Ishikawa (cell line): ENCODE data around the gene LCE3C.

Experiments
- CEBPB ChIP-seq: IDR thresholded peaks from 2 replicates; pipeline ENCODE4 v1.6.1; 2012
- CREB1 ChIP-seq: IDR thresholded peaks from 2 replicates; pipeline ENCODE4 v1.6.1; 2012; ENCODE audit warnings: low read depth
- EGR1 ChIP-seq: IDR thresholded peaks from 2 replicates; pipeline ENCODE4 v1.6.1; 2012
- EP300 ChIP-seq: IDR thresholded peaks from 2 replicates; pipeline ENCODE4 v1.6.1; 2012; ENCODE audit warnings: borderline replicate concordance
- FOXM1 ChIP-seq: IDR thresholded peaks from 2 replicates; pipeline ENCODE4 v1.6.1; 2012; ENCODE audit warnings: low read depth, borderline replicate concordance
- NFIC ChIP-seq: IDR thresholded peaks from 2 replicates; pipeline ENCODE4 v1.6.1; 2012
- RAD21 ChIP-seq: IDR thresholded peaks from 2 replicates; pipeline ENCODE4 v1.6.1; 2012; ENCODE audit warnings: low read depth
- TAF1 ChIP-seq: IDR thresholded peaks from 2 replicates; pipeline ENCODE4 v1.6.1; 2012; ENCODE audit warnings: low read depth, mild to moderate bottlenecking
- TCF12 ChIP-seq: IDR thresholded peaks from 2 replicates; pipeline ENCODE4 v1.6.1; 2012; ENCODE audit warnings: low read depth
- TEAD4 ChIP-seq: IDR thresholded peaks from 2 replicates; pipeline ENCODE4 v1.6.1; 2012
- YY1 ChIP-seq: IDR thresholded peaks from 2 replicates; pipeline ENCODE4 v1.6.1; 2012; ENCODE audit warnings: low read depth
- ZBTB7A ChIP-seq: IDR thresholded peaks from 2 replicates; pipeline ENCODE4 v1.6.1; 2012; ENCODE audit warnings: low read depth
- TF ChIP-seq, protein P1 (sequence below): IDR thresholded peaks from 2 replicates; pipeline ENCODE4 v1.6.1; 2012
- TF ChIP-seq, protein P2 (sequence below): IDR thresholded peaks from 2 replicates; pipeline ENCODE4 v1.6.1; 2012
- TF ChIP-seq, protein P3 (sequence below): IDR thresholded peaks from 2 replicates; pipeline ENCODE4 v1.6.1; 2012; ENCODE audit warnings: low read depth, mild to moderate bottlenecking

LCE3C gene

DNA sequence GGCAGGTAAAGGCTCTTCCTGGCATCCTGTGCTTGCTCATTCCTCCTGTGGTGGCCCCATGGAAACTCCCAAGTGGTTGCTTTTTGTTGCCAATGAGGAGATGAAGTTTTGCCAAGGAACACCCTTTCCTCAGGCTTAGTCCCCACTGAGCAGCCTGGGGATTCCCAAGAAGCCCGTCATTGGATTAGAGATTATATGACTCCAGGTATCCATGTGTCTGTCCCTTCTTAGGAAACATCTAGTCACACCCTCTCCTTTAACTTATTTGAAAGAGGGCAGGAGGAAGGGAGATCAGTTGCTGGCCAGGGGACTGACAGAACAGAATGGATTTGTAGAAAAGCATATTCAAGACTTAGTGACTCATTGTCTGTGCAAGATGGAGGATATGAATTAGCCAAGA is 26.7 kb downstream of the LCE3C start:
- TF ChIP-seq TEAD4 (no peak), RAD21 (no peak), NFIC (no peak), FOXM1 (no peak)
- TF ChIP-seq, protein P1, sequence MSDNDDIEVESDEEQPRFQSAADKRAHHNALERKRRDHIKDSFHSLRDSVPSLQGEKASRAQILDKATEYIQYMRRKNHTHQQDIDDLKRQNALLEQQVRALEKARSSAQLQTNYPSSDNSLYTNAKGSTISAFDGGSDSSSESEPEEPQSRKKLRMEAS, result no peak

DNA sequence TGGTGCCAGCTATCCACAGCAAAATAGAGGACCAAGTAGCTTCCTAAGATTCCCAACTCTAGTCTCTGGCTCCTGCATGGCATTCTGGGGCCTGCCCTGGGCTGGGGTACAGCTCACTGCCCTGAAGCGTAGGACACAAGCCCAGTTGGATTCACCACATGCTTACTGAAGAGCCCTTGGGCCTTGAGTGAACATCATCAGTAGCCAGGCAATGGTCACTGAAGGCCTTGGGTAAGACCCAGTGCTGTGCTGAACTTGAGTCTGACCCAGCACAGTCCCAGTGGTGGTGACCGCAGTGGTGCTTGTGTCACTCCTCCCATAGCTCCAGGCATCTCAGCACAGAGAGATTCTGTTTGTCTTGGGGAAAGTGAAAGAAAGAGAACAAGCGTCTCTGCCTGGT is 30.6 kb downstream of the LCE3C start:
- TF ChIP-seq EGR1 (no peak), EP300 (no peak), TEAD4 (no peak), RAD21 (no peak), TAF1 (no peak)
- TF ChIP-seq, protein P2, sequence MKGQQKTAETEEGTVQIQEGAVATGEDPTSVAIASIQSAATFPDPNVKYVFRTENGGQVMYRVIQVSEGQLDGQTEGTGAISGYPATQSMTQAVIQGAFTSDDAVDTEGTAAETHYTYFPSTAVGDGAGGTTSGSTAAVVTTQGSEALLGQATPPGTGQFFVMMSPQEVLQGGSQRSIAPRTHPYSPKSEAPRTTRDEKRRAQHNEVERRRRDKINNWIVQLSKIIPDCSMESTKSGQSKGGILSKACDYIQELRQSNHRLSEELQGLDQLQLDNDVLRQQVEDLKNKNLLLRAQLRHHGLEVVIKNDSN, result no peak

DNA sequence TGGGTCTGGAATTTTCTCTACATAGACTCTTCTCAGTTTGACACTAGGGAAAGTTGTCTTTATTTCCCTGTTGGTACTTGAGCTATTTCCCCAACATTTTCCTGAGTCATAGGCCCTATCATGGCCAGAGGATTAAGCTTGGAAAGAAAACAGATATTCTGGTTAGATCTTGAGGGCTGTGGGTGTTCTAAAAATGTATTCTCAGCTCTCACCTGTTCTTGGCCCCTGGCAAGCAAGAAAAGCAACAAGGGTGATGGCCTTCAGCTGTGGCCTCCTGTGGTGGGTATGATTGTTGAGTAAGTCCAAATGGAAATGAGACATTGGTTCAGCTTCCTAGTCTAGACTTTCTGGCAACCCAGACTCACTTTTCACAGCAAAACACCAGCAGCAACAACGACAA is 40.3 kb downstream of the LCE3C start:
- no peak for TF ChIP-seq EGR1
- TF ChIP-seq ZBTB7A, result no peak
- TF ChIP-seq, protein P1, result no peak
- TF ChIP-seq TEAD4, result no peak
- no peak for TF ChIP-seq NFIC
- no peak for TF ChIP-seq TCF12
- no peak for TF ChIP-seq FOXM1
- TF ChIP-seq RAD21, result no peak
- no peak for TF ChIP-seq EP300
- no peak for TF ChIP-seq TAF1
- no peak for TF ChIP-seq YY1
- TF ChIP-seq, protein P3, sequence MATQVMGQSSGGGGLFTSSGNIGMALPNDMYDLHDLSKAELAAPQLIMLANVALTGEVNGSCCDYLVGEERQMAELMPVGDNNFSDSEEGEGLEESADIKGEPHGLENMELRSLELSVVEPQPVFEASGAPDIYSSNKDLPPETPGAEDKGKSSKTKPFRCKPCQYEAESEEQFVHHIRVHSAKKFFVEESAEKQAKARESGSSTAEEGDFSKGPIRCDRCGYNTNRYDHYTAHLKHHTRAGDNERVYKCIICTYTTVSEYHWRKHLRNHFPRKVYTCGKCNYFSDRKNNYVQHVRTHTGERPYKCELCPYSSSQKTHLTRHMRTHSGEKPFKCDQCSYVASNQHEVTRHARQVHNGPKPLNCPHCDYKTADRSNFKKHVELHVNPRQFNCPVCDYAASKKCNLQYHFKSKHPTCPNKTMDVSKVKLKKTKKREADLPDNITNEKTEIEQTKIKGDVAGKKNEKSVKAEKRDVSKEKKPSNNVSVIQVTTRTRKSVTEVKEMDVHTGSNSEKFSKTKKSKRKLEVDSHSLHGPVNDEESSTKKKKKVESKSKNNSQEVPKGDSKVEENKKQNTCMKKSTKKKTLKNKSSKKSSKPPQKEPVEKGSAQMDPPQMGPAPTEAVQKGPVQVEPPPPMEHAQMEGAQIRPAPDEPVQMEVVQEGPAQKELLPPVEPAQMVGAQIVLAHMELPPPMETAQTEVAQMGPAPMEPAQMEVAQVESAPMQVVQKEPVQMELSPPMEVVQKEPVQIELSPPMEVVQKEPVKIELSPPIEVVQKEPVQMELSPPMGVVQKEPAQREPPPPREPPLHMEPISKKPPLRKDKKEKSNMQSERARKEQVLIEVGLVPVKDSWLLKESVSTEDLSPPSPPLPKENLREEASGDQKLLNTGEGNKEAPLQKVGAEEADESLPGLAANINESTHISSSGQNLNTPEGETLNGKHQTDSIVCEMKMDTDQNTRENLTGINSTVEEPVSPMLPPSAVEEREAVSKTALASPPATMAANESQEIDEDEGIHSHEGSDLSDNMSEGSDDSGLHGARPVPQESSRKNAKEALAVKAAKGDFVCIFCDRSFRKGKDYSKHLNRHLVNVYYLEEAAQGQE, result no peak
- TF ChIP-seq, protein P2, result no peak
- TF ChIP-seq CREB1, result no peak

DNA sequence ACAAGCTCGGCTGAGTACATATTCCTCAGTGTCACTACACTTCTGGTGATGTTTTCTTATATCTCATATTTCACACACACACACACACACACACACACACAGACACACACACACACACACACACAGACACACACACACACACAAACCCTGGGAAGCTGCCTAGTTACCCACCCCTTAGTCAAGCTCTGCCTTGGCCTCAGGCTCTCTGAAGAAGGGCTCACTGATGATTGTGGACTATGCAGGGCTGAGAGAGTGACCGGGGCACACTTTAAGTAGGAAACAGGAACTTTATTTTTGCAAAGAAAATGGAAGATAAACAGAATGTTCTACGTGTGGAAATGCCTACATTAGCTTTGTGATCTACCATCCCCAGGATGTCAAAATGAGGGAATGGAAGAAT is 43.9 kb downstream of the LCE3C start:
- TF ChIP-seq, protein P3, result no peak
- TF ChIP-seq FOXM1 (no peak), CREB1 (no peak), TEAD4 (no peak), CEBPB (no peak)

DNA sequence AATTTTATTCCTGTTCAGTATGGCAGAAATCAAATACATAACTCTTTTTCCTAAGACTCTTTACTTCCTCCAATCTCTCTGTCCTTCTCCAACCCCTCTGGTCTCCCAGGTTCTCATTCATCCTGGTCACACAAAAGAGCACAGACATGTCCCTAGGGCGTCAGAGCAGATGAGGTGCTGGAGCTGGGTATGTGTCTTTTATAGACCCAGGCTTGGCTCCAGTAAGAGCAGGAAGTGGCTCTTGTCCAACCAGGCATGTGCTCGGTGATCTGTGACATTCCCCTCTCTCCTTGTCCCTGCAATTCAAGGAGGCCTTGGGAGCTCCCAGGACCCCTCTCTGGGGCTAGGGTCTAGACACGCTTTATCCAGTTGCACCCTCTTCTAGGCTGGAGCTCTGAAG is 45.1 kb downstream of the LCE3C start:
- TF ChIP-seq TAF1 (no peak), FOXM1 (no peak), YY1 (no peak), TEAD4 (no peak), NFIC (no peak), CREB1 (no peak), EGR1 (no peak), EP300 (no peak)
- TF ChIP-seq, protein P2, result no peak
- TF ChIP-seq, protein P3, result no peak
